ENCODE results near the gene SLAMF7. TPM values are rescaled to one million over a fixed set of nuclear protein-coding genes. Genes with fewer than 3 reads are reported as not detected.

Gene SLAMF7
- total and polyA plus RNA-seq, 10 of the 15 experiments (the other 5 are each of a cell fraction or from before 2014, with no cell fraction given): 66.6 to 284 (median 108) TPM

- Histone ChIP-seq H3K27ac (ENCODE audit: control insufficient read depth, insufficient read depth) (peak overlapping the region; percentile 100), H3K4me2 (ENCODE audit: control insufficient read depth, insufficient read depth) (peak overlapping the region; percentile 88), H4K20me1 (ENCODE audit: control insufficient read depth, insufficient read depth) (no peaks in the 10 kb centered on the region), H3K4me1 (ENCODE audit: control insufficient read depth, insufficient read depth, low read length) (peaks cover 25% of the 10 kb centered on the region), H2AFZ (ENCODE audit: control insufficient read depth, low read depth, low read length) (no peak overlapping the region), H3K27me3 (replicated peaks in 1 of 2; ENCODE audit: control insufficient read depth in 2 of 2, insufficient read depth in 2 of 2, low read length in 1 of 2) (no peaks in the 10 kb centered on the region), H3K9ac (ENCODE audit: control insufficient read depth, insufficient read depth, low read length) (peak overlapping the region; percentile 100), H3K4me3 (peak overlapping the region; percentile 93), H3K36me3 (ENCODE audit: control insufficient read depth in 2 of 2, insufficient read depth in 2 of 2, low read length in 1 of 2) (peaks cover 0 to 2% of the 10 kb centered on the region in 2 experiments; a peak in 2 of 4 replicates), H3K79me2 (ENCODE audit: control insufficient read depth, insufficient read depth, low read length) (peaks cover 85% of the 10 kb centered on the region), H3K9me3 (replicated peaks; ENCODE audit: control insufficient read depth, insufficient read depth, low read length) (no peaks in the 10 kb centered on the region)
- no peak for ATAC-seq
- ChIA-PET POLR2A (interaction anchor here (0.8 to 3.7 kb wide), 6 partner anchors 29 to 67 kb away, joined by 3 to 27 read pairs (median 8); partner anchors contain the start of gene SLAMF7), SMC1A (ENCODE audit: uncharacterized antibody, unreplicated experiment) (interaction anchor here (0.6 to 7.6 kb wide), 11 partner anchors 15 to 83 kb away, joined by 3 to 82 read pairs (median 14); partner anchors contain the start of genes SLAMF1 and SLAMF7), CTCF (interaction anchor here (1.4 to 5.7 kb wide), 5 partner anchors 16 to 66 kb away, joined by 3 to 59 read pairs (median 19); partner anchors contain the start of gene SLAMF7), RAD21 (ENCODE audit: unreplicated experiment) (interaction anchor here (0.6 to 5.4 kb wide), 10 partner anchors 15 to 281 kb away, joined by 3 to 42 read pairs (median 26); partner anchors contain the start of gene SLAMF7)
- TF ChIP-seq MXI1 (IDR thresholded peaks at IDR 0.05; ENCODE audit: low read depth, low read length) (0 out of 2 replicates have a peak, but pooled peaks have one; percentile 49), POLR2AphosphoS5 (IDR thresholded peaks at IDR 0.05; ENCODE audit: low read length) (peak; percentile 10; the same call in 1 of the 2 replicates), ZNF207 (IDR thresholded peaks at IDR 0.05; ENCODE audit: borderline replicate concordance) (no peak), TAF1 (IDR thresholded peaks at IDR 0.05; ENCODE audit: borderline replicate concordance, low read depth, low read length) (no peak), POLR2A (IDR thresholded peaks at IDR 0.05; ENCODE audit: low read depth, low read length) (peak; percentile 37), SMAD1 (IDR thresholded peaks at IDR 0.05; ENCODE audit: low read depth, partially characterized antibody) (peak; percentile 20), RUNX3 (IDR thresholded peaks at IDR 0.05; ENCODE audit: low read length) (no peak), WRNIP1 (IDR thresholded peaks at IDR 0.05; ENCODE audit: borderline replicate concordance, low read depth, low read length) (0 out of 2 replicates have a peak, but pooled peaks have one; percentile 27), MLLT1 (IDR thresholded peaks at IDR 0.05) (peak; percentile 53; the same call in 1 of the 2 replicates)
- in situ Hi-C loops (cut with MboI): no loop called here
- DNase-seq (ENCODE audit: low read depth, low spot score): no peak
- 0% methylated on average over 1 of the region's 1 CpG for WGBS (ENCODE audit: insufficient coverage, insufficient replicate concordance, low lambda C conversion rate, missing lambda C conversion rate)
- no peak for FAIRE-seq
- no TSS peak for BruUV-seq (replicated peaks)
- intact Hi-C loops (cut with micrococcal nuclease; ENCODE audit: unreplicated experiment): loop anchor here (5.0 kb wide), 2 partner anchors 32 to 62 kb away; partner anchors contain the start of gene SLAMF1
These were observed 29.3 kb upstream of the SLAMF7 start for GRCh38 chr1:160709715-160710114.

Measured in GM12878 (cell line).